HG02763 (cell line): ENCODE results near the gene CYP3A5.

Source experiments
- ATAC-seq: cut with Tn5 transposase; IDR thresholded peaks from one replicate; pipeline ENCODE4 v1.9.1; 2021; ENCODE audit warnings: mild to moderate bottlenecking, moderate library complexity; ENCODE audit not compliant: unreplicated experiment

Gene CYP3A5

DNA sequence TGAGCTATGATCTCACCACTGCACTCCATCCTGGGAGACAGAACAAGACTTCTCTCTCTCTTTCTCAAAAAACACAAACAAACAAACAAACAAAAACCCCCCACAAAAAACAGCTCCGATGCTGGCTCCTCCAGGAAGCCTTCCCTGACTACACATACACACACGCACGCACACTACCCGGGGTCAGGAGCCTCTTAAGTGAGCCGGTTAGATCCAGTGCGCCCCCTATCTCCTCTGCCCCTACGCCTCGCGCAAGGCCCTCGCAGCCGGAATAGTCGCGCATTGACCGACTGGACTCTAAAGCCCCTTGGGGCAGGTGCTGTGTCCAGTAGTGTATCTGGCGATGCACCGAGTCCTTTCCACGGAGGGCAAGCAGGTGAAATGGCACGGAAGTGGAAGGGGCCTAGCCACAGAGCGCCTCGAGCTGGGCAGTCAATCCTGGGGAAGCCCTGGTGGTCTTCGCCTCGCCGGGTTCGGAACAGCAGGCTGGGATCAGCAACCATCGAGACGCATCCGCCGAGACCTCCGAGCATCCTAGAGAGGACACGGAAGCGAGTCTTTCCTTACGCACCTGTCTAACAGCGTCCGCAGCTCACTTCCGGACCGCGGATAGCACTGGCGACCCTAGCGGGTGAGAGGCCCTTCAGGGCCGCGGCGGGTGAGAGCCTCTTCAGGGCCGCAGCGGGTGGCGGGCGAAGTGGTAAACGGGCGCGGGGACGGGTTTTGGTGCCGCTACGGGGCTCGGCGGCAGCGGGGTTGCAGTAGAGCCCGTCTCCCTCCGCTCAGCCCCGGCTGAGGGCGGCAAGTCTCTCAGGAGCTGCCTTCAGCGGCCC, 63.2 kb downstream of the CYP3A5 start, which contains the start of gene ZSCAN25:
TSS of gene ZSCAN25 (plus strand) at position 588 of the 833 bp plus-strand sequence. CDS start 2,661 bp downstream, outside the sequence.
- ATAC-seq = peak; percentile 88

DNA sequence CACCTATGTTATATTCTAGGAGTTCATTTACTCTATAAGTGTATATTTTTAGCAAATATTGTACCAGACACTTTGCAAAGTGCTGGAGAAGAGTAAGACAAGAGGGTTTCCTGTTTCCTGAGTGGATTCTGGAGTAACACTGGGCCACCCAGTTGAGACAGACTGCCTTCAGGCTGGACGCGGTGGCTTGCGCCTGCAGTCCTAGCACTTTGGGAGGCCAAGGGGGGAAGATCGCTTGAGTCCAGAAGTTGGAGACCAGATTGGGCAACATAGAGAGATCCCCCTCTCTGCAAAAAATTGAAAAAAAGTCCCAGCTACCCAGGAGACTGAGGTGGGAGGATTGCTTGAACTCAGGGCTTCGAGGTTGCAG, 63.8 kb downstream of the CYP3A5 start:
- no peak for ATAC-seq

DNA sequence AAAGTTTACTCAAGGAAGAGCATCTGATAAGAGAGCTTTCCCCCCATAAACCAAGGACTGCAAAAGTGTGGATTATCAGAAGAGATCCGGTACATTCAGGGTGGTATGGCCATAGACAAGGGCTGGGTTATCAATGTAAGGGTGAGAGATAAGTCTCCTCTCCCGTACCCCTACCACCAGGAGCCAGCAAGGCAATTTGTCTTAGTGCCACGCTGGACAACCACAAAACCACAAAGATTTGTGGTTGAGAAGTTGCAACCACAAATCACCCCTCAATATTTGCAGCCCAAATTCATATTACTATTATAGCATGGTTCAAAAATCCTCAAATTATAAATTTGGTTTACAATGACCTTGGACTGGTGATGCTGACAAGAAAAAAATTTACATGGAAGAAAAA, 65.3 kb downstream of the CYP3A5 start:
- no peak for ATAC-seq

DNA sequence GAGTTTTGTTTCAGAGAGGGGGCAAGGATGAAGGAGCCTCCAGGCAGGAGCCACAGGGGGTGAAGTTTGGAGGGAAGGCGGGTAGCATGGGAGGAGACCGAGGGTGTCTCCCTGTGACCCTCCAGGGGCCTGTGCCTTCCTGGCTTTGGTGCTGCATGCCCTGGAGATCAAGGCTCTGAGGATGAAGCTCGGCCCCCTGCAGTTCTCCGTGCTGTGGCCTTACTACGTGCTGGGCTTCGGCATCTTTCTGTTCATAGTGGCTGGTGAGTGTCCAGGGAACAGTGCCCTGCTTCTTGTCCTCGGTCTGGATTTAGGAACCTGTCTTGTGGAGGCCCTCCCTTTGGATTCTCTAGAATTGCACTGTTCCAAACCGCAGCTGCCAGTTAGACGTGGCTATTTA, 72.2 kb downstream of the CYP3A5 start:
- no peak for ATAC-seq

DNA sequence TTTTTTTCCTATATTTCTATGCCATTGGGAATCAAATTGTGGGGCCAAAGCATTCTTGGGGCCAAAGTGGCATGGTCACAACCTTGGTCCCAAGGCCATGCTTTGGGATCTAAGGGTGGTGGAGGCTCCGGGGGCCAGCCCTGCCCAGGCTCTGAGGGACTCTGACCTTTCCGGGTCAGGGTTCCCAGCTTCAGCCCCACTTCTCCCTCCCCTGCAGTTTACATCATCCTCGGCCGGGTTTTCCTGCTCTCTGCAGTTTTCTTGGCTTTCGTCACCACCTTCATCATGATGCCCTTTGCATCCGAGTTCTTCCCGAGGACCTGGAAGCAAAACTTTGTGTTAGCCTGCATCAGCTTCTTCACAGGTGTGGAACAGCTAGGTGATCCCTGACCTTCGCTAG, 73.3 kb downstream of the CYP3A5 start:
- ATAC-seq = no peak

DNA sequence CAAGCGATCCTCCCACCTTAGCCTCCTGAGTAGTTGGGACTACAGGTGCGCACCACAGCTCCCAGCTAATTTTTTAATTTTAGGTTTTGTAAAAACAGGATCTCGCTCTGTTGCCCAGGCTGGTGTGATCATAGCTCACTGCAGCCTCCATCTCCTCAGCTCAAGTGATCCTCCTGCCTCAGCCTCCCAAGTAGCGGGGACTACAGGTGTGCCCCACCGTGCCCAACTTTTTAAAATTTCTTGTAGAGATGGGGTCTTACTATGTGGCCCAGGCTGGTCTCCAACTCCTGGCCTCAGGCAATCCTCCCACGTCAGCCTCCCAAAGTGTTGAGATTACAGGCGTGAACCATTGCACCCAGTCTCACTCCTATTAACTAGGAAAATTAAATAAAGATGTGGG, 74.3 kb downstream of the CYP3A5 start:
- ATAC-seq = no peak

DNA sequence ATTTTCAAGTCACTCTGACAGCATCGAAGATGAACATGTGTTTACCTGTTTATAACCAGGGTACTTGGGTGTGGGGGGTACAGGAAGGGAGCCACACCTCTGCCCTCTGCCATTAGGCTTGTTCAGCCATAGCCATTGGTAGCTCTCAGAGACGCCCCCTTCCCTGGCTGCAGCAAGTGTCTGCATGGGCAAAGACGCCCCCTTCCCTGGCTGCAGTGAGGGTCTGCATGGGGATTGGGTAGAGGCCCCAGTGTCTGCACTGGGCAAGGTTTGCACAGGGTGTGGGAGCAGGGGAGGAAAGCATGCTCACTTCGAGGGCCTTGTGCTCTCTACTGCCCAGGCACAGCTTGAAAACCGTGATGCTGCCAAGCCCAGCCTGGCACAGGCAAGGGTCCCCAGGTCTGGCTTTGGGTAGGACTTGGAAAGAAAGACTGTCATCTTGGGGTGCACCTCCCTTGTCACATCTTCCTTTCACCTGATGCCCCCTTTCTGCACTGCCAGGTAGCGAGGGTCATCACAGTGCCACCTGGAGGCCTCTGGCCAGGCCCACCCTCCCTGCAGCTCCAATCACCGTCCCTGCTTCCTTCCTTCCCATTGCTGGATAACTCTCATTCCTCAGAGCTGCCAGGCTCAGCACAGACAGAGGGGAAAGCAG, 78.0 kb downstream of the CYP3A5 start:
- ATAC-seq = no peak

DNA sequence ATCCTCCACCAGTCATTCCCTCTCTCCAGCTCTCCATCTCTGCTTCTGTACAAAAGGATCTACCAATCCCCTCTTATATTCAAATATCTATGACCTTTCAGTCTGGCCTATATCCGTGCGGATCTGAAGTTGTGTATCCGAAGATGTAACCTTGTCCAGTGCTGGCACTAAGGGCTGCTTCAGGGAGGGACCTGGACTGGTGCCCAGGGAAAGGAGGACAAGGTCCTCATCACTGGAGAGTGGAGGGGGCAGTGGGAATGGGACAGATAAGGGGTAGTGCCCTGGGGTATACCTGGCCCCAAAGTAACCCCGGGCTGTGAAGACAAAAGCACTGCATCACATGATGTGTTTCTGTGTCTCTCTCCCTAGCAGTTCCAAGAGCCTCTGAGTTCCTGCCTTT, 80.0 kb downstream of the CYP3A5 start:
- no peak for ATAC-seq
